Activated CD4-positive, CD25-positive, alpha-beta regulatory T cell (primary cell): ENCODE measurements around the gene FAM53B.

Experiments used
- DNase-seq, 4 experiments: peaks; one replicate each; lab custom pipeline; 2025; lab: John Stamatoyannopoulos, UW

The FAM53B gene

GRCh38 chr10:124678557-124679240 lies 65.5 kb downstream of the FAM53B start:
- peak in 1 of 4 experiments; percentile 22 for DNase-seq

GRCh38 chr10:124677749-124678556 lies 66.2 kb downstream of the FAM53B start:
- DNase-seq: no peak

- no peak for DNase-seq
Observed at GRCh38 chr10:124677293-124677699, 66.9 kb downstream of the FAM53B start.

DNA sequence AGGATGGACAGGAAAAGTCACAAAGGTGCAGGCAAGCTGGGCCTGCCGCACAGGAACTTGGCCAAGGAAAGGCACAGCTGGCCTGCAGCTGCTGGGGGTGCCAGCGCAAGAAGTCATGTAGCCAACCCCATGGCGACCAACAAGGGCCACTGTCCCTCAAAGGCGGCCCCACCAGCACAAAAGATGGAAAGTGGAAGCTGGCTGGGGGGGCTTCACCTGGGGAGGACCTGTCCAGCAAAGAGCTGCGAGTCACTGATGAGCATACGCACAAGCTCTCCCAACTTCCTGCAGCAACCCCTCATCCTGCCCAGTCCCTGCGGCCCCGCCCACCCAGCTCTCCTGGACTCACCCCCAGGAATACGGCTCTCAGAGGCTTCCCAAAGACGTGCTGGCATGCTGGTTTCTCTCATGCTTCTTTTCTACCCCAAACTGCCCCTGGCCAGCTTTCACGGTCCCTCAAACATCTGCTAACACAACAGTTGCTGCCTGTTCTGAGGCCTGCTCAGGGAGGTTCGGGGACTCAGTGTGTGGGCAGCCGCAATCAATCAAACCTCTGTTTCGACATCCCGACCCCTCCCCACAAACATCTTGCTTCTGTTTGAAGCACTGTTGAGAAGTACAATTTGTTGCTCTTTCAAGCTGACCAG lies 67.6 kb downstream of the FAM53B start:
- no peak for DNase-seq

DNA sequence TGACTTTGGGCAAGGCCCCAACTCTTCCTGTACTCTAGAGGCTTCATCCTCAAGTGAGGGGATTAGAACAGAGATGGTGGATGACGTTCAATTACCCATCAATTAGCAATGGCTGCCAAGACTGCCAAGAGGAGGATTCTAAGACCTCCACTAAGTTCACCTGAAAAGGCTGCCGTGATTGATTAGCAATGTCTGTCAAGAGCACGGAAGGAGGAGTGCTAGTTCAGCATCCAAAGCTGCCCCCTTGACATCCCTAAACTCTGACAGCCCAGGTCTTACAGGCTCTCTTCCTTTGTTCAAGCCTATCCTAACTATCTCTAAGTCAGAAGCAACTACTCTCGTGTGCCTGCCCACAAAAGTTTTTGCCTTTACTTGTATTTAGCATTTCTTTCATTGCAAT lies 68.4 kb downstream of the FAM53B start:
- no peak for DNase-seq

- no peak for DNase-seq
Observed at GRCh38 chr10:124675261-124675660, 68.9 kb downstream of the FAM53B start.

GRCh38 chr10:124674768-124675222 lies 69.4 kb downstream of the FAM53B start:
- DNase-seq: no peak

DNA sequence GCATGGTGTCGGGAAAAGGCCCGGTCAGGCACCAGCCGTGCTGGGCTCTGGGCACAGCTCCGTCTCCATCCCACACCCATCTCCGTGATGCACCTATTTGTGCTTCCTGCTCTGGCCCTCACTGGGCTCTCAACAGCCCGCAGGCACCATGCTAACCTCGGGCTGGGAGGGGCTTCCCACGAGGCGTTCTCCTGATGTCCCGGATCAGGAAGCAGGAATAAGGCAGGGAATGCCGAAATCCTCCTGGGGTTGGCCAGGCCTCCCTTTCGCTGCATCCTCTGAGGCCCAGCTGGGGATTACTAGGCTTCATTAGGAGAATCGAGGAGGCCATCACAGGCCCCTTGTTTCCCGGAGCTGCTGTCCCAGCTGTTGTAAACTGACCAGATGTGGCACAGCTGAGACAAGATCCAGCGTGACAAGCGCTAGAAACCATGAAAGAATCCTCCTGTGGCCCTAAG lies 72.0 kb downstream of the FAM53B start:
- DNase-seq: no peak

DNA sequence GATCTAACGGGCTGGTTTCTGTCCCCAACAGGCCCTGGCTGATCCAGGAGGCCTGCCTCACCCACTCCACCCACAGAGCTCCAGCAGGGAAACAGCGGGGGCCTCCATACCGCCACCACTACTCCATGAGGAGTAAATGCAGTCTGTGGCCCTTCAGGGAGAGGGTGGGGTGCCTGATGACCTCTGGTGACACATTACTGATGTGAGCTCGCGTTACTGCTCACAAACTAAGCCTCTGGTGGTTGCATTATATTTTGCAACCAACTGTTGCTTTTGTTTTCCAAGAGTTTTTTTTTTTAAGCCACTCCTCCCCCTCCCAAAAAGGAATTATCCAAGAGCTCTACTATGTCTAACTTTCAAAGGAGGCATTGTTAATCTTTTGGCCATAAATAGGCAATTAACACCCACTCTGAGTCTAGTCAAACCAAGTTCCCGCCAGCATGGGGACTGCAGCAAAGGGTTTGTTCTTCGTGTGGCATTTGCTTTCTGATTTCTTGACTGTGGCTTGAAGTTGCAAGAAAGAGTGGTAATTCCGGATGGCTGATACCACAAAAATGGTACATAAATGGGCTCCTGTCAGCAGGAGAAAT lies 72.6 kb downstream of the FAM53B start:
- no peak for DNase-seq

- DNase-seq: no peak
Observed at GRCh38 chr10:124670849-124671248, 73.3 kb downstream of the FAM53B start.

- DNase-seq: no peak
Observed at GRCh38 chr10:124669824-124670654, 74.1 kb downstream of the FAM53B start.

DNA sequence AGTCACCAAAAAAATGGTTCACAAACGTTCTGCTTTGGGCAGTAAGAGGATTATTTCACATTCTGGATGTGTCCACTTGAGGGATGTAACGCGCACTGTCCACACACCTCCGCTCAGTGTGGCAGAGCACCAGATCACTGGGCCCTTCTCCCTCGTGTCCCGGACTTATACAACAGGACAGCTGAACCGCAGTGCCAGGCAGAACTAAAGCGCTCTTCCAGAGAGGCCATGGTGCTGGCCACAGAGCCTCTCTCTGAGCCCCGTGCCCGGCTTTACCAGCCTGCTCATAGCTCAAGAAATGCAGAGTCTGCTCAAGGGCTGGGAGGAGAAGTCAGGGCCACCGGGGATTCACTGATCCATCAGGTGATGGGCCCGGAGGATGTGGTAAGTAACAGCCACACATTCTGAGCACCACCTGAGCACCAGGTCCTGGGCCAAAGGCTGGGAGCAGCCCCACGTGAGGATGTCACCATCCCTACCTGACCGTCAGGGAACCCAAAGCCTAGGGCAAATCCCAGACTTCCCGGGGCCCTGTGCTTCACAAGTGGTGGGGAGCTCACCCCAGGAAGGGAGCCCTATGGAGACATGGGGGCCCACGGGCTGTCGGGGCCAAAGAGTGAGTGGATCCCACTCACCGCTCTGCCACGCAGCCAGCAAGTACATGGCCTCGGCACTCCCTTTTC lies 74.9 kb downstream of the FAM53B start:
- no peak for DNase-seq

DNA sequence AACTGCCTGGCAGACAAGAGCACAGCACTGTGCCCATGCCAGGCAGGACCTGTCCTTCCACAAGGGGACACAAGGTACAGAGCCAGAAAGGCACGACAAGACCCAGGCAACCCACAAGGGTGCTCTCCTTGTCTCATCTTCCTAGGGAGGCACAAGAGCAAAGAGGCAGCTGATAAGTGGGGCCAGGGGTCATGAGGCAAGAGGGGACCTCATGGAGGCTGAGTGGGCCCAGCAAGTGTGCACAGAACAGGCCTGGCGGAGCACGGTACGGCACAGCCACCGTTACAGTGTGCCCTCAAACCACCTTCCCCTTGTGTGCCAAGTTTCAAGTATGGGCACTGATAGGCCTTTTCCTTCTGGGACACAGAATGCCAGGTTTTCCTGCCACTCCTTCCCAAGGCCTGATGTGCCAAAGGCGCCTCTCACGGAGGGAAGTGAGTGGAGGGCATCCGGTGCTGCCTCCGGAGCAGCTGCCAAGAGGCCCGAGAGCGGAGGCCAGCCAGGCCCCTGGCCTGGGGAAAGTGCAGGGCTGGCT lies 75.6 kb downstream of the FAM53B start:
- DNase-seq: no peak

GRCh38 chr10:124667425-124668345 lies 76.5 kb downstream of the FAM53B start:
- DNase-seq: no peak

DNA sequence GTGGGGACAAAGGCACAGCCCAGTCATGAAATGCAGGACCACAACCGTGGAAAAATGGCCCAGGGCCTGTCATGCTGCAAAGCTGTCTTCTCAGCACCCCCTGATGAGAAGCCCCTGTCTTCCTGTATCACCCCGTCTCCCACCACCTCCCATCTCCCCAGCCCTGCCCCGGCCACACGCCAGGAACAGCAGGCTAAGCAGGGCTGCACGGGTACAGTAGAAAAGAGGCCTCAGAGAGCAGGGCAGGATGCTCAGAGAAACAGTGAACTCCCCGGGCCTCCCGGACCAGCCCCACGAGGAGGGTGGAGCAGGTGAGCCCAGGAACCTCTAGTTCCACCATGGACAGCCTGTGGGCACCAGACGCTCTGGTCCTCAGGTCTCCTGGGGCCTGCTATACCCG lies 77.7 kb downstream of the FAM53B start:
- no peak for DNase-seq

- no peak for DNase-seq
Observed at GRCh38 chr10:124665980-124666379, 78.2 kb downstream of the FAM53B start.

DNA sequence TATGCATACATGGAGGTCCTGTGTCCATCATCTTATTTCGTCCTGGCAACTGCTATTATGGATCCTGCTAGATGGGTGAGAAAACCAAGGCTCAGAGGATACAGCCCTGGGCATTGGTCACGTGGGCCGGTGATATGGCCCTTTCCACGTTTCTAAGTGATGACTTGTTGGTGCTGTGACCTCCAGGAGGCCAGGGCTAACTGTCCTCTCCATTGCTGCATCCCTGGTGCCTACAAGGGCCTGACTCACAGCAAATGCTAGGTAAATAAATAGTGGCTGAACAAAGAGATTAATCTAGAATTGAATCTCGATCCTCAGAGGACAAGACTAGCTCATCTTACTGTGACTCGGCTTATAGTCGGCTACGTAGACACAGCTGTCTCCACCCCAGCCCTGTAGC lies 78.6 kb downstream of the FAM53B start:
- DNase-seq: no peak

DNA sequence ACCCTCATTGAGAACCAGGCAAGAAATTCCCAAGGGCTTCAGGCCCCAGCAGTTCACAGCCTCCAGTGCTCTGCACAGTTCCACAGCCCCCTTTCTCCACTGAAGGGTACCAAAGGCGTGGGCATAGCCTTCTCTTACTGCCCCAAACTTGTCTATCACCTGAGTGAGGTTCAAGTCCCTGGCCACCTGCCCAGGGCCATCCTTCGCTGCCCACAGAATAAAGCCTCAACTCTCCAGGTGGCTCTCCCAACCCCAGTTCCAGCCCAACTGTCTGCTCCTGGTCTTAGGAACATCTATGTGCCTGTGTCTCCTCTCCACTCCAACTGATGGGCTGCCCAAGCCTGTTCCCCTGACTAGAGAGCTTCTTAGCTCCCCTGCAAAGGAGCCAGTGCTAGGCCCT lies 79.1 kb downstream of the FAM53B start:
- no peak for DNase-seq

- DNase-seq: no peak
Observed at GRCh38 chr10:124663766-124664360, 80.3 kb downstream of the FAM53B start.
